ENCODE measurements around the gene FANK1. TPM values are rescaled to one million over a fixed set of nuclear protein-coding genes. Genes with fewer than 3 reads are reported as not detected.

The FANK1 gene
- polyA plus RNA-seq, 3 donors = 0.20 TPM; not detected in 2

DNA sequence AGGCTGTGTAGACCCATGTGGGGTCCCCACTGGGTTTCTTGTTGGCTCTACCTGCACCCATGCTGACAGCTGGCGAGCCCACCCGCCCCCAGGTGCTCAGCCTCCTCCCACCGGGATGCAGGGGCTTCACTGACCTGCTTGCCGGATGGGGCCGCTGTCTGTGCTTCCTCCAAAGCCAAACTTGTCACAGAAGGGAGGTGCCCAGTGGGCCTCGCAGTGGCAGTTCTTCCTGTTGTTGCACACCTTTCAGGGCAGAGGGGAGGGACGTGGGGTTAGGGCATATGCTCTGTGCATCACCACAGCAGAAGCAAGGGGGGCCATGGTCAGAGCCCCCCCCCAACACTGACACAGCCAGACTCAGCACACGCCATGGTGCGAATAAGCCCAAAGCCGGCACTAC lies 146.5 kb downstream of the FANK1 start:
- H4K20me1 ChIP-seq (ENCODE audit: insufficient read depth, low read length) = no peaks in the 10 kb centered on the region
- peaks cover 14 to 15% of the 10 kb centered on the region in 2 donors for H3K4me1 ChIP-seq (ENCODE audit: control insufficient read depth in 1 of 2, insufficient read depth in 2 of 2, low read length in 2 of 2)
- no peaks in the 10 kb centered on the region for H3K36me3 ChIP-seq (replicated peaks in 1 of 2; ENCODE audit: control insufficient read depth in 1 of 2, insufficient read depth in 2 of 2, low read length in 2 of 2)
- TF ChIP-seq, protein P1, sequence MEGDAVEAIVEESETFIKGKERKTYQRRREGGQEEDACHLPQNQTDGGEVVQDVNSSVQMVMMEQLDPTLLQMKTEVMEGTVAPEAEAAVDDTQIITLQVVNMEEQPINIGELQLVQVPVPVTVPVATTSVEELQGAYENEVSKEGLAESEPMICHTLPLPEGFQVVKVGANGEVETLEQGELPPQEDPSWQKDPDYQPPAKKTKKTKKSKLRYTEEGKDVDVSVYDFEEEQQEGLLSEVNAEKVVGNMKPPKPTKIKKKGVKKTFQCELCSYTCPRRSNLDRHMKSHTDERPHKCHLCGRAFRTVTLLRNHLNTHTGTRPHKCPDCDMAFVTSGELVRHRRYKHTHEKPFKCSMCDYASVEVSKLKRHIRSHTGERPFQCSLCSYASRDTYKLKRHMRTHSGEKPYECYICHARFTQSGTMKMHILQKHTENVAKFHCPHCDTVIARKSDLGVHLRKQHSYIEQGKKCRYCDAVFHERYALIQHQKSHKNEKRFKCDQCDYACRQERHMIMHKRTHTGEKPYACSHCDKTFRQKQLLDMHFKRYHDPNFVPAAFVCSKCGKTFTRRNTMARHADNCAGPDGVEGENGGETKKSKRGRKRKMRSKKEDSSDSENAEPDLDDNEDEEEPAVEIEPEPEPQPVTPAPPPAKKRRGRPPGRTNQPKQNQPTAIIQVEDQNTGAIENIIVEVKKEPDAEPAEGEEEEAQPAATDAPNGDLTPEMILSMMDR (IDR thresholded peaks at IDR 0.05) = no peak
- Mint-ChIP-seq H3K36me3 (no peaks in the 10 kb centered on the region), H3K9me3 (no peaks in the 10 kb centered on the region), H3K27me3 (ENCODE audit: low read depth in 3 of 3) (peaks cover 0 to 3% (median 0%) of the 10 kb centered on the region in 3 donors), H3K4me1 (peaks cover 16% of the 10 kb centered on the region), H3K4me3 (no peak overlapping the region), H3K27ac (peak overlapping the region in 5 of 7 donors; percentile 98 to 99 (median 98))
- H3K9ac ChIP-seq (ENCODE audit: insufficient read depth, low read length, poor library complexity, severe bottlenecking) = no peak overlapping the region
- no peaks in the 10 kb centered on the region for H3K27me3 ChIP-seq (ENCODE audit: control insufficient read depth in 2 of 2, insufficient read depth in 2 of 2, low read length in 2 of 2)
- H3K9me3 ChIP-seq (replicated peaks in 1 of 2; ENCODE audit: control insufficient read depth in 1 of 2, insufficient read depth in 1 of 2, low read length in 2 of 2) = no peaks in the 10 kb centered on the region
- no peaks in the 10 kb centered on the region for H3K79me2 ChIP-seq (ENCODE audit: insufficient read depth, low read length)
- DNase-seq = no peak
- intact Hi-C loops (cut with micrococcal nuclease) = loop anchor here in 1 of 2 donors (5.0 to 10.0 kb wide), 2 partner anchors 148 to 221 kb away; partner anchors contain the start of genes BCCIP, FANK1 and UROS
- H3K27ac ChIP-seq (ENCODE audit: low read depth in 1 of 2, low read length in 2 of 2) = peak overlapping the region in 1 of 2 donors; percentile 87
- H2AFZ ChIP-seq (ENCODE audit: insufficient read depth, low read depth, low read length, poor library complexity, severe bottlenecking) = no peak overlapping the region
- no peak overlapping the region for H3K4me3 ChIP-seq (replicated peaks in 1 of 3; ENCODE audit: low read depth in 2 of 3, low read length in 3 of 3)
- WGBS (ENCODE audit: insufficient coverage) = 87% methylated on average over 3 of the region's 10 CpGs
- H3K4me2 ChIP-seq (replicated peaks; ENCODE audit: extremely low read depth, low read length, poor library complexity, severe bottlenecking) = no peak overlapping the region

DNA sequence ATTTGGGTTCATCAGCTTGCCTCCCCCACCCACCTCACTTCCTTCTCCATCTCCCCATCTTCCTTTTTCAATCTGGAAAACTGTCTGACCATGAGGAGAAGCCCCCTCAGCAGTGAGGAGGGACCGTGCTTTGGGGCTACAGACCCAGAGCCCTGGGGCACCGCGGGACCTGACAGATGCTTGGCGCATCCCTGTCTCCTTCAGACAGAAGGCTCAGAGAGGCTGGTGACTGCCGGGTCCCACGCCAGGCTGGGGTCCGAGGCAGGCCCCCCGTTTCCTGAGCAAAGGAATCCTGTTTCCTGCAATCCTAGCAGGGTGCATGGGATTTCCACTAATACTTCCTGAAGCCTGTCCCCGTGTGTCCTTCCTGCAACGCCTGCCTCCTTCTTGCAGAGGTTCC lies 147.0 kb downstream of the FANK1 start:
- Mint-ChIP-seq H3K27me3 (ENCODE audit: low read depth in 3 of 3) (peaks cover 0 to 3% (median 0%) of the 10 kb centered on the region in 3 donors), H3K4me1 (peaks cover 16% of the 10 kb centered on the region), H3K4me3 (no peak overlapping the region), H3K36me3 (no peaks in the 10 kb centered on the region), H3K9me3 (no peaks in the 10 kb centered on the region), H3K27ac (peak overlapping the region in 5 of 7 donors; percentile 13 to 99 (median 98))
- WGBS (ENCODE audit: insufficient coverage) = 90% methylated on average over 9 of the region's 10 CpGs
- H3K36me3 ChIP-seq (replicated peaks in 1 of 2; ENCODE audit: control insufficient read depth in 1 of 2, insufficient read depth in 2 of 2, low read length in 2 of 2) = no peaks in the 10 kb centered on the region
- H2AFZ ChIP-seq (ENCODE audit: insufficient read depth, low read depth, low read length, poor library complexity, severe bottlenecking) = no peak overlapping the region
- intact Hi-C loops (cut with micrococcal nuclease) = loop anchor here in 1 of 2 donors (5.0 to 10.0 kb wide), 2 partner anchors 149 to 221 kb away; partner anchors contain the start of genes BCCIP, FANK1 and UROS
- TF ChIP-seq, protein P1 (IDR thresholded peaks at IDR 0.05) = no peak
- H3K79me2 ChIP-seq (ENCODE audit: insufficient read depth, low read length) = no peaks in the 10 kb centered on the region
- H3K9ac ChIP-seq (ENCODE audit: insufficient read depth, low read length, poor library complexity, severe bottlenecking) = no peak overlapping the region
- H3K27me3 ChIP-seq (ENCODE audit: control insufficient read depth in 2 of 2, insufficient read depth in 2 of 2, low read length in 2 of 2) = no peaks in the 10 kb centered on the region
- no peak for DNase-seq
- H3K4me1 ChIP-seq (ENCODE audit: control insufficient read depth in 1 of 2, insufficient read depth in 2 of 2, low read length in 2 of 2) = peaks cover 14 to 15% of the 10 kb centered on the region in 2 donors
- no peaks in the 10 kb centered on the region for H3K9me3 ChIP-seq (replicated peaks in 1 of 2; ENCODE audit: control insufficient read depth in 1 of 2, insufficient read depth in 1 of 2, low read length in 2 of 2)
- no peaks in the 10 kb centered on the region for H4K20me1 ChIP-seq (ENCODE audit: insufficient read depth, low read length)
- no peak overlapping the region for H3K27ac ChIP-seq (ENCODE audit: low read depth in 1 of 2, low read length in 2 of 2)
- H3K4me3 ChIP-seq (replicated peaks in 1 of 3; ENCODE audit: low read depth in 2 of 3, low read length in 3 of 3) = no peak overlapping the region
- H3K4me2 ChIP-seq (replicated peaks; ENCODE audit: extremely low read depth, low read length, poor library complexity, severe bottlenecking) = no peak overlapping the region

Data from CD14-positive monocyte (primary cell).